Type B pancreatic cell (in vitro differentiated cells): ENCODE results near the gene FIGN. TPM values are rescaled to one million over a fixed set of nuclear protein-coding genes. Genes with fewer than 3 reads are reported as not detected.

Experiments
- DNase-seq: peaks from one replicate; pipeline ENCODE4 v3.0.0; 2021; ENCODE audit warnings: mixed read lengths; ENCODE audit not compliant: unreplicated experiment; ENCODE audit errors: extremely low spot score
- H3K27ac Mint-ChIP-seq: 2 replicates; pipeline ENCODE4 v1.8.0; 2021; ENCODE audit warnings: mild to moderate bottlenecking, mixed read lengths
- H3K27me3 Mint-ChIP-seq: 2 replicates; pipeline ENCODE4 v1.8.0; 2021; ENCODE audit warnings: mixed read lengths
- H3K36me3 Mint-ChIP-seq: 2 replicates; pipeline ENCODE4 v1.8.0; 2021; ENCODE audit warnings: mixed read lengths
- H3K4me1 Mint-ChIP-seq: one replicate; pipeline ENCODE4 v1.8.0; 2021; ENCODE audit warnings: mixed read lengths; ENCODE audit not compliant: unreplicated experiment
- H3K4me3 Mint-ChIP-seq: 2 replicates; pipeline ENCODE4 v1.8.0; 2021; ENCODE audit warnings: mild to moderate bottlenecking, mixed read lengths
- H3K9me3 Mint-ChIP-seq: 2 replicates; pipeline ENCODE4 v1.8.0; 2021; ENCODE audit warnings: mixed read lengths
- CTCF ChIP-seq: fragments of 200-600 bp; sonication (generic); conservative IDR thresholded peaks from 2 replicates; pipeline ENCODE4 v1.5.0; 2021; ENCODE audit warnings: antibody characterized with exemption, mild to moderate bottlenecking
- total RNA-seq: library from RNA; stranded (reverse); gene quantifications from 2 replicates; pipeline ENCODE4 v1.2.1, GENCODE V29; 2021; ENCODE audit warnings: low replicate concordance

Gene FIGN
- total RNA-seq, 1 donor from 2014 or later: 19.5 TPM

GRCh38 chr2:163551616-163552373 is 184.0 kb downstream of the FIGN start:
- Mint-ChIP-seq H3K9me3 (no peaks in the 10 kb centered on the region), H3K36me3 (no peaks in the 10 kb centered on the region), H3K4me1 (peaks cover 13% of the 10 kb centered on the region), H3K4me3 (no peak overlapping the region), H3K27ac (no peak overlapping the region), H3K27me3 (no peaks in the 10 kb centered on the region)
- TF ChIP-seq CTCF: no peak
- no peak for DNase-seq

- no peak for TF ChIP-seq CTCF
- Mint-ChIP-seq H3K4me1 (peaks cover 6% of the 10 kb centered on the region), H3K27me3 (no peaks in the 10 kb centered on the region), H3K9me3 (no peaks in the 10 kb centered on the region), H3K4me3 (no peak overlapping the region), H3K36me3 (no peaks in the 10 kb centered on the region), H3K27ac (no peak overlapping the region)
- DNase-seq: no peak
Observed at GRCh38 chr2:163548970-163549369, 186.8 kb downstream of the FIGN start.
